Skeletal muscle tissue (tissue), 4 donors: ENCODE data around the gene TEX101. TPM values are rescaled to one million over a fixed set of nuclear protein-coding genes. Genes with fewer than 3 reads are reported as not detected.
"Not testable (repeated sequence)": the region's sequence is repeated elsewhere in the genome, so short reads cannot be mapped to it uniquely, and the experiment has no call there.

Source experiments
- H3K27ac ChIP-seq: one replicate; pipeline ENCODE4 v1.7.0; 2013; ENCODE audit warnings: mild to moderate bottlenecking, low read depth, low read length, inconsistent platforms
- H3K27me3 ChIP-seq, 3 donors: one replicate each; pipeline ENCODE4 v1.7.0; 2013; ENCODE audit warnings: low read length in 3 of 3; ENCODE audit not compliant: control insufficient read depth in 3 of 3, insufficient read depth in 3 of 3
- H3K36me3 ChIP-seq, 3 donors: one replicate each; pipeline ENCODE4 v1.7.0; 2013; ENCODE audit warnings: low read length in 3 of 3; ENCODE audit not compliant: control insufficient read depth in 3 of 3, insufficient read depth in 3 of 3
- H3K4me1 ChIP-seq, 3 donors: one replicate each; pipeline ENCODE4 v1.7.0; 2013; ENCODE audit warnings: low read length in 3 of 3, mild to moderate bottlenecking in 3 of 3; ENCODE audit not compliant: control insufficient read depth in 3 of 3, insufficient read depth in 3 of 3
- H3K4me3 ChIP-seq, 3 donors: one replicate each; pipeline ENCODE4 v1.7.0; 2013; ENCODE audit warnings: low read length in 3 of 3
- H3K9ac ChIP-seq, 3 donors: one replicate each; pipeline ENCODE4 v1.7.0; 2013; ENCODE audit warnings: low read length in 3 of 3, mild to moderate bottlenecking in 3 of 3, moderate library complexity in 2 of 3, low read depth in 1 of 3
- H3K9me3 ChIP-seq, 3 donors: one replicate each; pipeline ENCODE4 v1.7.0; 2013; ENCODE audit warnings: low read length in 3 of 3; ENCODE audit not compliant: control insufficient read depth in 3 of 3
- total RNA-seq: library from RNA; depleted of rRNA; stranded (reverse); fragments of >200 nt; gene quantifications from one replicate; pipeline ENCODE4 v1.2.3, GENCODE V29; 2014
- donor health status: Osteomylitis.

TEX101 gene, protein sequence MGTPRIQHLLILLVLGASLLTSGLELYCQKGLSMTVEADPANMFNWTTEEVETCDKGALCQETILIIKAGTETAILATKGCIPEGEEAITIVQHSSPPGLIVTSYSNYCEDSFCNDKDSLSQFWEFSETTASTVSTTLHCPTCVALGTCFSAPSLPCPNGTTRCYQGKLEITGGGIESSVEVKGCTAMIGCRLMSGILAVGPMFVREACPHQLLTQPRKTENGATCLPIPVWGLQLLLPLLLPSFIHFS
- total RNA-seq, result not detected

DNA sequence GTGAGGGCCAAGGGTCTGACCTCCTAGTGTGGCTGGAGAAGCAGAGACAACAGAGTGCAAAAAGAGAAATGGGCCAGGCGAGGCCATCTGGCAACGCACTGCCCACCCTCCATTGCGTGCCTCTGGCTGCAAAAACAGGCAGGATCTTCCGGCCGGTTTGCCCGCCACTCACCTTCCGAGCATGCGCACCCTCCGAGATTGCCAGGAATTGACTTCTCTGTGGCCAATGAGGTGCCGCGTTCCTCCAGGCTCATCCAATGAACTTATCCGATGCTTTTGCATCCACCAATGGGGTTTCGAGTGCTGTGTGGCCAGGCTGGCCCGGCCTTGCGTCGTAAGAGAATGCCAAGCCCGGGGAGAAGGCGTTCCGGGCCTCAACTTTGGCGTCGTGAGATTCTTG is at the start of gene TEX101:
TEX101 (plus strand) TSS at position 337 of the 400 bp plus-strand sequence. CDS start 1,030 bp downstream, outside the sequence.
- H3K4me3 ChIP-seq, result no peak within 1 kb of the TSS
- no peaks in the 10 kb centered on the region for H3K36me3 ChIP-seq
- no peaks in the 10 kb centered on the region for H3K9me3 ChIP-seq
- no peaks in the 10 kb centered on the region for H3K27me3 ChIP-seq
- H3K27ac ChIP-seq, result no peak within 1 kb of the TSS
- H3K4me1 ChIP-seq, result no peaks in the 10 kb centered on the region
- H3K9ac ChIP-seq, result no peak within 1 kb of the TSS

DNA sequence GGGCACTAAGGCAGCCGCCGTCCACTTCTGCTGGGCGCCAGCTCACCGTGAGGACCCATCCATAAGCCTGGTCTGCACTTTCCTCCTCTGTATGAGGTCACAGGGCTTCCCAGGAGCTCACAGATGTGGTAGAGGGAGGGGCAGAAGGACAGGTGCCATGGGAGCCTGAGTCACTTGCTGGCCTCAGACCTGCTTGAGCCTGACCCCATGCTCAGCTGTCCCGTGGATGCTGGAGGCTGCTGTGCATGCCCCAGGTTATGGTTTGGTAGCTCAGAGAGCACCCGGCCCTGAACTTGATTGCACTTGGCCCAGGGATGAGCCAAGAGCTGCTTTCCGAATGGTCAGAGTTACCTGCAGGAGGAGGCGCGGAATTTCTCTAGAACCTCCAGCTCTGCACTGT is 49.0 kb upstream of the TEX101 start:
- not testable (repeated sequence) for H3K4me1 ChIP-seq, H3K27me3 ChIP-seq, H3K36me3 ChIP-seq, H3K27ac ChIP-seq, H3K9ac ChIP-seq, H3K4me3 ChIP-seq, H3K9me3 ChIP-seq

DNA sequence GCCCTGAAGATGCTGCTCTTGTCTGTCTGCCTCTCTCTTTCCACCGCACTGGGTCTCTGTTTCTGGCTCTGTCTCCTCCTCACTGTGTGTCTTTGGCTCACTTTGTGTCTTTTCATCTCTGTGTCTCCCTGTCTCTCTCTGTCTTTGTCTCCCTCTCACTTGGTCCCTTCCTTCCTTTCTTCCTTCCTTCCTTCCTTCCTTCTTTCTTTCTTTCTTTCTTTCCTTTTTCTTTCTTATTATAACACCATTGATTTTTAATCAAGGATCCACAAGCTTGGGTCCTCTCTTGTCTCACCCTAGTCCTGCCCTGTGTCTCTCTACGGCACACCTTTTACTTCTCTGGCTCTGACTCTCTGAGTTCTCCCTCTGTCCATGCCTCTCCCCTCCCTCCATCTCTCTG is 46.9 kb upstream of the TEX101 start:
- H3K4me1 ChIP-seq, result no peaks in the 10 kb centered on the region
- H3K36me3 ChIP-seq, result no peaks in the 10 kb centered on the region
- peaks cover 0 to under 1% (median 0%) of the 10 kb centered on the region in 3 donors for H3K9me3 ChIP-seq
- H3K9ac ChIP-seq, result no peak overlapping the region
- peaks cover 0 to 3% (median 0%) of the 10 kb centered on the region in 3 donors for H3K27me3 ChIP-seq
- H3K4me3 ChIP-seq, result no peak overlapping the region
- H3K27ac ChIP-seq, result no peak overlapping the region

DNA sequence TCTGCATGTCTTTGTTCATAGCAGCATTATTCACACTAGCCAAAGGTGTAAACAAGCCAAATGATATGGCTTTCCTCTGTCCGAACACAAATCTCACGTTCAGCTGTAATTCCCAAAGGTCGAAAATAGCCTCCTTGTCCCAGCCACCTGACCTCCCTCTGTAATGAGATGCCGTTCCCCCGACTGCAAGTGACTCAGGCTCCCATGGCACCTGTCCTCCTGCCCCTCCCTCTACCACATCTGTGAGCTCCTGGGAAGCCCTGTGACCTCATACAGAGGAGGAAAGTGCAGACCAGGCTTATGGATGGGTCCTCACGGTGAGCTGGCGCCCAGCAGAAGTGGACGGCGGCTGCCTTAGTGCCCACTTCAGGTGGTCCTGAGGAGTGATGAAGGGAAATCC is 45.8 kb upstream of the TEX101 start:
- not testable (repeated sequence) for H3K9ac ChIP-seq, H3K27me3 ChIP-seq, H3K4me1 ChIP-seq, H3K4me3 ChIP-seq, H3K27ac ChIP-seq, H3K9me3 ChIP-seq, H3K36me3 ChIP-seq

DNA sequence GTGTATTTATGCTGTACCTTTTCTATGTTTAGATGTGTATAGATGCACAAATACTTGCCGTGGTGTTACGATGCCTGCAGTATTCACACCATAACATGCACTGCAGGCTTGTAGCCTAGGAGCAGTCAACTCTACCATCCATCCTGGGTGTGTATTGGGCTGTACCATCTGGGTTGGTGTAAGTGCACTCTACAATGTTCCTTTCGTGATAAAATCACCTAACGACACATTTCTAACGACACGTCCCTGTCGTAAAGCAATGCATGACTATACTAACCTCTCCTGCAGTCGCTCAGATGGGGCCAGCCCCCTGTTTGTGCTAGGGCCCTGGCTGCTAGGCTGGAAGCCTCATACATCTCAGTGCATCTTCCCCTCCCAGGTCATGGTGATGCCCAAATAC is 42.8 kb upstream of the TEX101 start:
- H3K4me3 ChIP-seq, result no peak overlapping the region
- H3K27me3 ChIP-seq, result peaks cover 0 to 3% (median 0%) of the 10 kb centered on the region in 3 donors
- H3K27ac ChIP-seq, result no peak overlapping the region
- H3K9ac ChIP-seq, result no peak overlapping the region
- H3K9me3 ChIP-seq, result no peaks in the 10 kb centered on the region
- H3K36me3 ChIP-seq, result no peaks in the 10 kb centered on the region
- no peaks in the 10 kb centered on the region for H3K4me1 ChIP-seq

DNA sequence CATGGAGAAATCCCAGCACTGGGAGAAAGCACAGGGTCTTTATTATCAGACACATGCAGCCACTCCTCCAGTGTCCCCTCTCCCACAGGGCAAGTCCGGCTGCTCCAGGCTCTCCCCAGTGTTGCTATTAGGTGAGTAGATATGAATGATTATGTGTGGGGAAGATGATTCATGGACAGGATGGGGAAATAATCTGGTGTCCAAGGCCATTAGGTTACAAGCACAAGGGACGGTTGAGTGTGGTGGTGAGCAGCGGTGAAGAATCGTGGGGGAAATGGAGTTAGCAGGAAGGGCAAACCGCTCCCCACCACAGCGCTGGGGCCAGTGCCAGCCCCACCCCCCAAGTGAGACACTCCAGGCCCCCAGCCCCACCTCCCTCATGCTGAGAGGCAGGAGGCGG is 42.2 kb upstream of the TEX101 start:
- peaks cover 0 to 3% (median 0%) of the 10 kb centered on the region in 3 donors for H3K27me3 ChIP-seq
- H3K9me3 ChIP-seq, result no peaks in the 10 kb centered on the region
- no peak overlapping the region for H3K27ac ChIP-seq
- H3K4me1 ChIP-seq, result no peaks in the 10 kb centered on the region
- no peak overlapping the region for H3K9ac ChIP-seq
- H3K36me3 ChIP-seq, result no peaks in the 10 kb centered on the region
- no peak overlapping the region for H3K4me3 ChIP-seq

DNA sequence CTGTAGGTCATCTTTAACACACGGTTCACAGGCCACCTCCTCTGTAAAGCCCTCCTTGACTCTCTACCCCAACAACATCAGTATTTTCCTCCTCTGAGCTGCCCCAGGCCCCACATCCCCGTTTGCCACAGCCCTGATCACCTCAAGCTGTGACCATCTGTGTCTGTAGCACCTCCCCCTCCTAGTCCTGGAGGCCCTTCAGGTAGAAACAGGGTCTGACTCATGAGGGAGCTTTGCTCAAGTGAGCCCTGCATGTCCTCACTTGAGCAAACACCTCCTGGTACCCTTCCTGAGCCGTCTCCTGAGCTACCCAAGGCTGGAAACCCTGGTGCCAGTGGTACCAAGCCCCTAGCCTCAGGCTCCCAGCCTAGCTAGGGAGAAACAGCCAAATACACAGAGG is 37.1 kb upstream of the TEX101 start:
- H3K27ac ChIP-seq, H3K9ac ChIP-seq, H3K27me3 ChIP-seq, H3K4me1 ChIP-seq, H3K9me3 ChIP-seq, H3K4me3 ChIP-seq, H3K36me3 ChIP-seq: not testable (repeated sequence)

DNA sequence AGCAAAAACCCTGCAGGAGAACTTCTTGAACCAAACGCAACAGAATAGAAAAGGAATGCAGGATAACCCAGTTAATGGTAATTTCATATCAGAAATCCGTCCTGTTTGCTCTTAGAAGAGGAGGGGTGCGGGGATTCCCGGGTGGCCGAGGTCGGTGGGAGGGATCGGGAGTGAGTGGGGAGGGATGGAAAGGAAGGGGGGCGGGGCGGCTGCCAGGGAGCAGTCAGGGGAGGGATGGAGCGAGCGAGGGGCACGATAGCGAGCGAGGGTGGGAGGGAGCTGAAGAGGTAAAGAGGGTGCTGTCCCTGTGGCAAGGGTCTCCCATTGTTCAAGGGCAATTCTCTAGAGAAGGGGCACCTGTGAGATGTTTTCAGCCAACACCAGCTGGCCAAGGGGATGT is 34.7 kb upstream of the TEX101 start:
- Histone ChIP-seq H3K27ac (no peak overlapping the region), H3K27me3 (peaks cover 0 to 3% (median 0%) of the 10 kb centered on the region in 3 donors), H3K36me3 (no peaks in the 10 kb centered on the region), H3K9me3 (no peaks in the 10 kb centered on the region), H3K4me3 (no peak overlapping the region), H3K9ac (no peak overlapping the region), H3K4me1 (no peaks in the 10 kb centered on the region)

DNA sequence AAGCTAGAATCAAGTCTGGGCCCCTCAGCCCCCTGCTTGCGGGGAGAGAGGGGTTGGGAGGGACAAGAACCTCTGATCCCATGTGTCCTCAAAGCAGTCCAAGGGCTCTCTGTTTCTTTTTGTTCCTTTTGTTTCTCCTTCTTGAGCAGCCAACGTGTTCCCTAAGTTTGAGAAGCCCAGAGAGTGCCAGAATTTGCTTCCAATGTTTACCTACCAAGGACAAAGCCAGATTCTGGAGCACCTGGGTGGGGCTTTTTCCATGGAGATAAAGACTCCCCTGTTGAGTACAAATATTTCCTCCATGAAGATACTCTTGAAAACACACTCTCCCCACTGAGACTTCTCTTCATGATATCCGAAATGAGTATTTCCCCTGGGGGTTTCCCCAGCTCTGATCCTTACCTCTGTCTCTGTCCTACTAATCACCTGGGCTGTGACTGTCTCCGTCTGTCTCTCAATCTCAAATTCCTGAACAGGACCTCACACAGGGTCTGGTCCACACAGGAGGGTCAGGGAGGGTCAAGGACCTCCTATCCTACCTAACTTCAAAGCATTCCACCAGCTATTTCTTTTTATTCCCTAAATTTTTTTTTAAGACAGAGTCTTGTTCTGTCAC is 33.8 kb upstream of the TEX101 start:
- Histone ChIP-seq H3K27ac (no peak overlapping the region), H3K9ac (no peak overlapping the region), H3K27me3 (peaks cover 0 to 3% (median 0%) of the 10 kb centered on the region in 3 donors), H3K4me3 (no peak overlapping the region), H3K4me1 (no peaks in the 10 kb centered on the region), H3K9me3 (no peaks in the 10 kb centered on the region), H3K36me3 (no peaks in the 10 kb centered on the region)

DNA sequence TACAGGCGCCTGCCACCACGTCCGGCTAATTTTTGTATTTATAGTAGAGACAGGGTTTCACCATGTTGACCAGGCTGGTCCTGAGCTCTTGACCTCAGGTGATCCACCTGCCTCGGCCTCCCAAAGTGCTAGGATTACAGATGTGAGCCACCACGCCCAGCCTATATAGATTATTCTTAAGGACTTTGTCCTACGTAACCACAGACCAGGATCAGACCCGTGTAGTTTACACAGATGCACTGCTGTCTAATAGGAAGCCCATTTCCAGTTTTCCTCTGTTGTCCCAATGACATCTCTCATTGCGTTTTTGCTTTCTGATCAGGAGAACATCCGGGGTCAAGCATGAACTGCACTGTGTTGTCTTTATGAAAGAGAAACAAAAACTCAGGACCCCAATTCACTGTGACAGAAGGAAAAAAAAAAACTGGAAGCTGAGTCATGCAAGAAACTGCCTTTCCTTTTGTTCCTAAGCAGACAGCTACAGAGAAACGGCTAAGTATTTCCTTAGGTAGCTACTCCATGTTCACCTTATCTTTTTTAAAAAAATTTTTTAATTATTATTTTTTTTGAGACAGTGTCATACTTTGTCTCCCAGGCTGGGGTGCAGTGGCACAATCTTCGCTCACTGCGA is 32.0 kb upstream of the TEX101 start:
- not testable (repeated sequence) for H3K27ac ChIP-seq, H3K9ac ChIP-seq, H3K9me3 ChIP-seq, H3K27me3 ChIP-seq, H3K4me1 ChIP-seq, H3K36me3 ChIP-seq, H3K4me3 ChIP-seq
